HG02938 (cell line): Measurements from ENCODE around the gene SUSD5.
"Not testable (repeated sequence)": the region's sequence is repeated elsewhere in the genome, so short reads cannot be mapped to it uniquely, and the experiment has no call there.

Source experiments
- ATAC-seq: cut with Tn5 transposase; IDR thresholded peaks from one replicate; pipeline ENCODE4 v1.9.1; 2021; ENCODE audit warnings: mild to moderate bottlenecking, moderate library complexity; ENCODE audit not compliant: unreplicated experiment

Gene SUSD5

GRCh38 chr3:33117461-33117860, 101.1 kb downstream of the SUSD5 start:
- no peak for ATAC-seq

GRCh38 chr3:33115024-33115768, 103.4 kb downstream of the SUSD5 start:
- ATAC-seq, result no peak

GRCh38 chr3:33114622-33115023, 104.0 kb downstream of the SUSD5 start:
- no peak for ATAC-seq

GRCh38 chr3:33113772-33114621, 104.6 kb downstream of the SUSD5 start, which contains the start of gene CRTAP:
TSS of gene CRTAP (plus strand) at chr3:33114014. CDS start at chr3:33114078, 64 bp downstream.
- peak; percentile 71 for ATAC-seq

GRCh38 chr3:33111581-33111980, 107.0 kb downstream of the SUSD5 start:
- ATAC-seq, result peak; percentile 48

GRCh38 chr3:33106854-33107253, 111.8 kb downstream of the SUSD5 start:
- ATAC-seq, result not testable (repeated sequence)

GRCh38 chr3:33105341-33105948, 113.2 kb downstream of the SUSD5 start:
- ATAC-seq, result no peak

- no peak for ATAC-seq
Observed at GRCh38 chr3:33104803-33105202, 113.8 kb downstream of the SUSD5 start.

- no peak for ATAC-seq
Observed at GRCh38 chr3:33103480-33103879, 115.1 kb downstream of the SUSD5 start.

GRCh38 chr3:33103034-33103433, 115.6 kb downstream of the SUSD5 start:
- no peak for ATAC-seq

GRCh38 chr3:33100229-33100628, 118.4 kb downstream of the SUSD5 start:
- ATAC-seq, result no peak
